ENCODE data around the gene C1QTNF2. TPM values are rescaled to one million over a fixed set of nuclear protein-coding genes. Genes with fewer than 3 reads are reported as not detected.

C1QTNF2 gene
- total RNA-seq, 1 donor from 2014 or later, result 0.42 TPM

DNA sequence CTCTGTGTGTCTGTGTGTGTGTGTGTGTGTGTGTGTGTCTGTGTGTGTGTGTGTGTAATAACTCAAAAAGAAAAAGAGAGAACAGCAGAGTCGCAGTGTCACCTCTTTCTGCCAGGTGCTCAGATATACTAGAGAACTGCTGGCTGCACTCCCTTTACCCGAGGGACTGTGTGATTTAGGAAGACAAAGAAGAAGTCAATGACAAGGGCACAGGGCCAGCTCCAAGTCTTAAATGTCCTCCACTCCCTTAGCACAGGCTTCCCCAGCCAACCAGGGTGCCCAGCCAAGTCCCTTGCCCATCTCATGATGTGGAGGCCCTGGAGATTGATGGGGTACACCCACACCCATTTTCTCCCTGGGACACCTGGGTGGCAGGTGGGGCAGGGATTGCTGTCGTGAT, 66.7 kb downstream of the C1QTNF2 start:
- Mint-ChIP-seq H3K27me3 (ENCODE audit: low read depth) (no peaks in the 10 kb centered on the region), H3K36me3 (ENCODE audit: low read depth) (peaks cover 6% of the 10 kb centered on the region), H3K4me3 (no peak overlapping the region), H3K4me1 (peaks cover 2% of the 10 kb centered on the region), H3K27ac (ENCODE audit: unreplicated experiment) (no peak overlapping the region), H3K9me3 (no peaks in the 10 kb centered on the region)
- DNase-seq (ENCODE audit: low read depth, low spot score), result no peak
- TF ChIP-seq, protein P1, sequence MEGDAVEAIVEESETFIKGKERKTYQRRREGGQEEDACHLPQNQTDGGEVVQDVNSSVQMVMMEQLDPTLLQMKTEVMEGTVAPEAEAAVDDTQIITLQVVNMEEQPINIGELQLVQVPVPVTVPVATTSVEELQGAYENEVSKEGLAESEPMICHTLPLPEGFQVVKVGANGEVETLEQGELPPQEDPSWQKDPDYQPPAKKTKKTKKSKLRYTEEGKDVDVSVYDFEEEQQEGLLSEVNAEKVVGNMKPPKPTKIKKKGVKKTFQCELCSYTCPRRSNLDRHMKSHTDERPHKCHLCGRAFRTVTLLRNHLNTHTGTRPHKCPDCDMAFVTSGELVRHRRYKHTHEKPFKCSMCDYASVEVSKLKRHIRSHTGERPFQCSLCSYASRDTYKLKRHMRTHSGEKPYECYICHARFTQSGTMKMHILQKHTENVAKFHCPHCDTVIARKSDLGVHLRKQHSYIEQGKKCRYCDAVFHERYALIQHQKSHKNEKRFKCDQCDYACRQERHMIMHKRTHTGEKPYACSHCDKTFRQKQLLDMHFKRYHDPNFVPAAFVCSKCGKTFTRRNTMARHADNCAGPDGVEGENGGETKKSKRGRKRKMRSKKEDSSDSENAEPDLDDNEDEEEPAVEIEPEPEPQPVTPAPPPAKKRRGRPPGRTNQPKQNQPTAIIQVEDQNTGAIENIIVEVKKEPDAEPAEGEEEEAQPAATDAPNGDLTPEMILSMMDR (conservative IDR thresholded peaks at IDR 0.05), result no peak

DNA sequence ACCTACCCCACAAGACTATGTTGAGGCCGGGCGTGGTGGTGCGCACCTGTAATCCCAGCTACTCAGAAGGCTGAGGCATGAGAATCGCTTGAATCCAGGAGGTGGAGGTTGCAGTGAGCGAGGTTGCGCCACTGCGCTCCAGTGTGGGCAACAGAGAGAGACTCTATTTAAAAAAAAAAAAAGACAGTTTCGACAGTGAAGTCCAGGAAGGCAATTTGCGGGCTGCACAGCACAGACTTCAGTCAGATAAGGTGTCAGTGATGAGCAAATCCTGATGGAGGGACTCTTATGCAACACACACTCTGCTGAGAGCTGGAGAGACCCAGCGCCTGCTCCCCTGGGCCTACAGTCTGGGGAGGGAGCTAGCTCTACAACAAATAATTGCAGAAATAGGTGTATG, 72.2 kb downstream of the C1QTNF2 start:
- Mint-ChIP-seq H3K36me3 (ENCODE audit: low read depth) (peaks cover 7% of the 10 kb centered on the region), H3K4me1 (peaks cover 38% of the 10 kb centered on the region), H3K27ac (ENCODE audit: unreplicated experiment) (no peak overlapping the region), H3K4me3 (no peak overlapping the region), H3K27me3 (ENCODE audit: low read depth) (no peaks in the 10 kb centered on the region), H3K9me3 (no peaks in the 10 kb centered on the region)
- TF ChIP-seq, protein P1 (conservative IDR thresholded peaks at IDR 0.05), result no peak
- no peak for DNase-seq (ENCODE audit: low read depth, low spot score)

DNA sequence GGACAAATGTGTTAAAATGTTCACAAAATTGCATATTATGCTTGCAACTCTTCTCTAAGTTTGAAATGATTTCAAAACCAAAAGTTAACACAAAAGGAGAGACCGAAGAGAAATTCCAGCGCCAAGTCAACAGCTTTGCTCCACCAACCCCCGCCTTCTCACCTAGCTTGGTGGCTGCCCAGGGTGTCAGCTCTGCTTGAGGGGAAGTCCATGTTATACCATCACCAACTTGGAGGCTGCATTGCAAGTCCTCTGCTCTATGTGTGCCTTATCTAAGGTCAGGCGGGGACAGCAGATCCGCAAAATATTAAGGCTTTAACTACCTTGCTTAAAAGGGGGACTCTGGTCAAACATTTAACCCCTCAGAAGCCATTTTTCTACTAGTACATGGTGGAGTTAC, 72.7 kb downstream of the C1QTNF2 start:
- H3K27me3 Mint-ChIP-seq (ENCODE audit: low read depth), result no peaks in the 10 kb centered on the region
- peaks cover 5% of the 10 kb centered on the region for H3K36me3 Mint-ChIP-seq (ENCODE audit: low read depth)
- no peak overlapping the region for H3K4me3 Mint-ChIP-seq
- peaks cover 38% of the 10 kb centered on the region for H3K4me1 Mint-ChIP-seq
- TF ChIP-seq, protein P1 (conservative IDR thresholded peaks at IDR 0.05), result no peak
- H3K9me3 Mint-ChIP-seq, result no peaks in the 10 kb centered on the region
- H3K27ac Mint-ChIP-seq (ENCODE audit: unreplicated experiment), result no peak overlapping the region
- DNase-seq (ENCODE audit: low read depth, low spot score), result no peak

Other genes starting within 250 kb of the C1QTNF2 start
- gene FABP6, start 141.1 kb downstream of the C1QTNF2 start, total RNA-seq, result 1.3 and 1.5 TPM in 2 replicates
- 28.7 and 29.7 TPM in 2 replicates for gene CCNJL, start 58.1 kb downstream of the C1QTNF2 start, total RNA-seq
- gene FAM200C, start 29.4 kb upstream of the C1QTNF2 start, total RNA-seq, result 9.1 and 9.6 TPM in 2 replicates
- gene SLU7, start 48.5 kb upstream of the C1QTNF2 start, total RNA-seq, result 26.2 and 27.1 TPM in 2 replicates
- 157 and 167 TPM in 2 replicates for gene PTTG1, start 51.2 kb upstream of the C1QTNF2 start, total RNA-seq

Measured in neural crest cell (in vitro differentiated cells).